ENCODE results near the gene REM1.
"Not testable (repeated sequence)": the region's sequence is repeated elsewhere in the genome, so short reads cannot be mapped to it uniquely, and the experiment has no call there.

Gene REM1

GRCh38 chr20:31485450-31486339 lies 10.6 kb downstream of the REM1 start:
- no peak for DNase-seq

DNA sequence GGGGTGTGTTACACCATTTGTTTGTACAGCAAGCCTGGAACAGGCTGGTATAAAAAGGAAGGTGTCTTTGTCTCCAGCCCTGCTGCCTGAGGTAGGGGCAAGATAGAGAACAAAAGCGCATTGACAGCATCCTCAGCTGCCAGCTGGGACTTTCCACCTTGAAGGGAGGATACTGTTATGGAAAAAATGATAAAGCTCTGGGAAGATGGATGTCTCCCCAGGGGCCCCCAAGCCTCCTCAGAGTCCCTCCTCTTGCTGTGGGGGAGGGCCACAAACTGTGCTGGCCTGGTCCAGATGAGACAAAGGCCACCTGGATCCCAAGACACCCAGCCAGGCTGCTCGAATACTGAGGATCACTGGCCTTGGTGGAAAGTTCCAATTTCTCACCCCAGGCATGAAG lies 13.0 kb downstream of the REM1 start:
- no peak for DNase-seq

DNA sequence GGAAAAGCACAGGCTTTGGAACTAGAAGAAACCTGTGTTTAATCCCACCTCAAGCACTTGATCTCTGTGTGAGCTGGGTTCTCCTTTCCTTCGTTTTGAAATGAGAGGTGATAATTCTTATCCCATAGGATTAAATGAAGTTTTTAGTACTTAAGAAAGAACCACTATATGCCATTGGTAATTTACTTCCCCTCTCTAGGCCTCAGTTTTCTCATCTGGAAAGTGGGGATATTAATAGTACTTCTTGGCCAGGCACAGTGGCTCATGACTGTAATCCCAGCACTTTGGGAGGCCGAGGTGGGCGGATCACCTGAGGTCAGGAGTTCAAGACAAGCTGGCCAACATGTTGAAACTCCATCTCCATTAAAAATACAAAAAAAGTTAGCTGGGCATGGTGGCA lies 14.1 kb downstream of the REM1 start:
- no peak for DNase-seq

GRCh38 chr20:31490752-31491151 lies 15.7 kb downstream of the REM1 start:
- DNase-seq = no peak

GRCh38 chr20:31494131-31494530 lies 19.0 kb downstream of the REM1 start:
- no peak for DNase-seq

DNA sequence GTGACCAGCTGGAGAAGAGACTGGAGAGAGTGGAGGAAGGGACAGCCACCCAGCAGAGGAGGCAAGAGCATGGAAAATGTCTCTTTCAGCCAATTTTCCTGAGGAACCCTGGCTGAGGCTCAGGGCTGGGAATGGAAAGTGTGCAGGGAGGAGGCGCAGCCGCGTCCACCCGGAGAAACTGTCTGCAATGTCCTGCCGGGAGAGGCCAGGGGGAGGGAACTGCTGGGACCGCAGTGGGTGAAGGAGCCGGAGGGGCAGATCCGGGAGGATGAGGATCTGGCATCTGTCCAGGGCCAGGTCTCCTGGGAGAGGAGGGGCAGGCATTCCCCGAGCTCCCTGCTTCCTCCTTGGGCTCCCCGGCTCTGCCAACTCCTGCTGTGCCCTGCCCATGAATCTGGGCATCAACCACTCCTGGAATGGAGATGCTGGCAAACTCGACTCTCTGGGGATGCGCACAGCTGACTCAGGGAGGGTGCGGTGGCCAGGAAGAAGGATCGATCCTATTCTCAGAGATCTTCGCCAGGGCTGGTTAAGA lies 21.7 kb downstream of the REM1 start:
- DNase-seq = no peak

GRCh38 chr20:31497838-31498540 lies 22.9 kb downstream of the REM1 start:
- no peak for DNase-seq

- no peak for DNase-seq
Observed at GRCh38 chr20:31500527-31500926, 25.4 kb downstream of the REM1 start.

GRCh38 chr20:31502884-31503673 lies 28.0 kb downstream of the REM1 start:
- DNase-seq = peak; percentile 62

GRCh38 chr20:31505903-31506302 lies 30.8 kb downstream of the REM1 start:
- DNase-seq = no peak

DNA sequence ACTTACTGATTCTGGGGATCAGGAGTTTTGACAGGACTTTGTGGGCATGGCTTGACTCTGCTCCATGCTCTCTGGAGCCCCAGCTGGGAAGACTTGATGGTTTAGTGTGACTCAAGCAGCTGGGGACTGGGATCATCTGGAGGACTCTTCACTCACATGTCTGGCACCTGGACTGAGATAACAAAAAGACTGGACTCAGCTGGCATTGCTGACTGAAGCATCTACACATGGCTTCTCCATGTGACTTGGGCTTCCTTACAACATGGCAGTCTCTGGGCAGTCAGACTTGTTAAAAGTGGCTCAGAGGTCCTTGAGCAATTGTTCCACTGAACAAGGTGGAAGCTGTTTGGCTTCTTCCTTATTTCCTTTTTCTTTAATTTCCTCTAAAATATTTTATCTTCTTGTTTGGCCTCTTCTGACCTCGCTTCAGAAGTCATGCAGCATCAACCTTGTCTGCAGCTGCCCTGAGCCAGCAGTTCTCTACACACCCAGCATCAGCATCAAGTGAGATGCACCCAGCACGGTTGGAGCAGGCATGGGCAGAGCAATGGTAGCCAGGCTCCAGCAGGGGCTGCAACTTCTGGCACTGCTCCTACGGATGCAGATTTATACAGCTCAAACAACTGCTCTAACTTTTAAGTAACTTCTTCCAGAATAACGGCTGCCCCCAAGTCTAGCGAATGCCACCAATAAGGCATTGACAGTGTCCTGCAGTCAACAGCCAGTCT lies 33.6 kb downstream of the REM1 start:
- DNase-seq = no peak

DNA sequence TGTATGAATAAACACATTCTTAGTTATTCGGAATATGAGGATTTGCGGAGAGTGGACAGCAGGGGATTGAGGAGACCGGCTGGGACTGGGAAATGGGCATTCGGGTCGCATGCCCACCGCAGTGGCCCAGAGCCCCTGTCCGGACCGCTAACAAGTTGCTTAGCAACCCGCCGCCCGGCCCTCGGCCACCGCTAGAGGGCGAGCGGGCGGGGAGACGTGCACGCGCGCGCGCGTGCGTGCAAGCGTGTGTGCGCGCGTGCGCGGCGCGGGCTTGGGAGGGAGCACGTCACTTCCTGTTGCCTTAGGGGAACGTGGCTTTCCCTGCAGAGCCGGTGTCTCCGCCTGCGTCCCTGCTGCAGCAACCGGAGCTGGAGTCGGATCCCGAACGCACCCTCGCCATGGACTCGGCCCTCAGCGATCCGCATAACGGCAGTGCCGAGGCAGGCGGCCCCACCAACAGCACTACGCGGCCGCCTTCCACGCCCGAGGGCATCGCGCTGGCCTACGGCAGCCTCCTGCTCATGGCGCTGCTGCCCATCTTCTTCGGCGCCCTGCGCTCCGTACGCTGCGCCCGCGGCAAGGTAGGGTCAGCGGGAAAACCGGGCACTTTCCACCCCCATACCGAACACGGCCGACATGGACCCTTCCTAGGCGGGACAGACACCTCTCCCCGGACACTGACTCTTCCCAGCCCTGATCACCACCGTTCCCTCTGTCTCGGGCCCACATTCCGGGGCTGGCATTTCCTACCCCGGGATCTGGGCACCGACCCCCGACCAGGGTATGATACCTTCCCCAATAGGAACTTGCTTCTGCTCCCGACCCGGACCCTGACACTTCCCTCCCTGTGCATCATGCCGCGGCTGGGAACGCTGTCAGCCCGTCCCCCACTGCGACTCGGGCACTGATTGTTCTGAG lies 39.3 kb downstream of the REM1 start, which contains the start of gene HM13:
HM13 (plus strand) TSS at position 289 of the 918 bp plus-strand sequence; CDS start at position 399, 110 bp downstream.
- DNase-seq = peak; percentile 85

DNA sequence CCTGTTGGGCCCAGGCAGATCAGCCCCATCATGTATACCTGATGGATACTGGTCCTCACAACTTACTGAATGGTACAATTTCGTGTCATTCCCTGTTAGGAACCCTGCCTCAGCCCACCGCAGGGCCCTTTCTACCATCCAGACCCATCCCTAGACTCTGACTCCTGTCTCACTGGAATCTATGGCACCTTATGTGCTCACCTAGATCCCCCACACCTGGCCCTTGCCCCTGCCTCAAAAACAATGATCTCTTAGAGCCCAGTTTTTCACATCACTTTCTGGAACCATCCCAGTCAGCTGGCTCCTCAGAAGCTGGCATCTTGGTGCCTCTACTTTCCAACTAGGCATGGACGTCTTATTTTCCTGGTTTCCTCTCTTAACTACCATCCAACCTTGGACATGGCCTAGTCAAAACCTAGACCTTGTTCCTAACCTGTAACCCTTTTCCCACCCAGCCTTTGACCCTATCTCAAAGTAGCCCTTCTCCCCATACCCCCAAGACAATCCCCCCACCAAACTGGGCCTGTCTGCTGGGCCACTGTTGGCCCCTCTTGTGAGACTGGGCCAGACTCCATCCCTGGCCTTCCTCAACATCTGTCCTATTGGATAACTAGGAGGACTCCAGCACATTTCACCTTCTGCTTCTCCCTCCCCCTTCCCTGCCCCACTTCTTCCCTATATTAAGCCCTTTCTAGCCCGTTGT lies 40.1 kb downstream of the REM1 start:
- DNase-seq = no peak

- DNase-seq = no peak
Observed at GRCh38 chr20:31515775-31516107, 40.7 kb downstream of the REM1 start.

DNA sequence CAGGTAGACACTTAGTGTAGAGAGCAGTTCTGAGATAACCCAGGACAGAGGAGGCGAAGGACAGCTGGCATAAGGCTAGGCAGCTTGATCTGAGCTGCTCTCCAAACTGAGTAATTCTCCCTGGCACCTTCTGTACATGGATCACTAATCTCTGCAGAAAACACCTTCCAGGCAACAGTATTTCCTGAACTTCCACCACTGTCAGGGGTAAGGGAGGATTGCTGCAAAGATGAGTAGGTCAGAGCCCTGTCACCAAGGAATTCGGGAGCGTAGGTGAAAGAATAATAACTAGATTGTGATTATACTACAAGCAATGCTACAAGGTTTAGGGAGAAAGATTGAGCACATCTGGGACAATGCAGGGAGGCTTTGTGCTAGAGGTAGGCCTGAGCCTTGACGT lies 41.1 kb downstream of the REM1 start:
- no peak for DNase-seq

DNA sequence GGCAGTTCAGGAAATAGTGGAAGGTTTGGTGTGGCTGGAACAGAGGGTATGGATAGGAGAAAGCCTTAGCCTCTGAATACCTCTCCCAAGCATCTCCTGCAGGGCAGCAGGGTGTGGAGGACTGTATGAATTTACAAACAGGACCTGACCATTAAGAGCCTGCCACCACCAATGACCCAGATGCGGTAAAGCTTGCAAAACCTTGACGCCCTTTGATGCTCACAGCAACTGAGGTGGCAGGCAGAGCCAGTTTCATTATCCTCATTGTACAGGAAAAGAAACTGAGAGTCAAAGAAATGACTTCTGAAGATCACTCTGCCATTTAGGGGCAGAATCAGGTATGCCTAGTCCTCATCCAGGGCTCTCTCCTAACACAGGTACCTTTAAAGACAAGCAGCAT lies 41.6 kb downstream of the REM1 start:
- no peak for DNase-seq

DNA sequence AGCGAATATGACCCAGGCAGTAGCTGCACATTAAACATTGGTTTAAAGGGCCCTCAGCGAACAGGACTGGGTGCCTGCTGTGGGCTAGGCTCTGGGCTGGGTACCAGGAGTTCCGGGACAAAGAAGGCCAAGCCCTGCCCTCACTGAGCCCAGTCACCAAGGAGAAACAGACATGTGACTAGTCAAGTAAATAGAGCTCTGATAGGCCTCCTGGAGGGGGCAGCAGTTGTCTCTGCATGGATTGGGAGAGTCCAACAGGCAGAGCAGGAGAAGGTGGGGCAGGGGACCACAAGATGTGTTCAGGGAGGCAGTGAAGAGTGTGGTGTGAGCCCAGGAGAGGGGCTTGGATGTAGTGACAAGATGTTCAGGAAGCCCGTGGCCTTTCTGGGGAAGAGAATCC lies 42.3 kb downstream of the REM1 start:
- no peak for DNase-seq

DNA sequence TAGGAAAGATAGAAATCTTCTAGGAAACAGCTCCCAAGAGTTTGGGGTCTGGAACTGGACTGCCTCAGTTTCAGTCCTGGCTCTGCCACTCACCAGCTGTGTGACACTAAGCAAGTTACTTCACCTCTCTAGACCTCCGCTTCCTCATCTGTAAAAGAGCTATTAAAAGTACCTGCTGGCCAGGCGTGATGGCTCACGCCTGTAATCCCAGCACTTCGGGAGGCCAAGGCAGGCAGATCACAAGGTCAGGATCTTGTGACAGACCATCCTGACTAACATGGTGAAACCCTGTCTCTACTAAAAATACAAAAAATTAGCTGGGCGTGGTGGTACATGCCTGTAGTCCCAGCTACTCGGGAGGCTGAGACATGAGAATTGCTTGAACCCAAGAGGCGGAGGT lies 46.2 kb downstream of the REM1 start:
- DNase-seq = not testable (repeated sequence)

DNA sequence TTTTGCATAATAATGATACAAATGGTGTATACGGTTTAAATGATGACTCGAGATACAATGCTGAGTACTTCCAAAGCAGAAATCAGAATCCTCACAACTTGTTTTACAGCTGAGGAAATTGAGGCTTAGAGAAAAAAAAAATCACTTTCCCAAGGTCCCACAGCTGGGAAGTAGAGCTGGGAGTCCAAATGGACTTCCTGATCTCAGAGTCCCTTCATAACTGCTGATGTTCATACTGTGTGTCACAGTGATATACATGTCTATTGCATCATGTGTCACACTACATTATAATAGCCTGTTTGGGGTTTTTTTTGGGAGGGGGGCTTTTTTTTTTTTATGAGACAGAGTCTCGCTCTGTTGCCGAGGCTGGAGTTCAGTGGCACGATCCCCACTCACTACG lies 47.6 kb downstream of the REM1 start:
- DNase-seq = no peak

Measured in central memory CD4-positive, alpha-beta T cell (primary cell).